Measurements from ENCODE around the gene XCL2. TPM values are rescaled to one million over a fixed set of nuclear protein-coding genes. Genes with fewer than 3 reads are reported as not detected.

Gene XCL2
- total and polyA plus RNA-seq, 2 of the 4 experiments (the other 2 are of a cell fraction), result not detected

GRCh38 chr1:168520832-168521231 is 23.0 kb downstream of the XCL2 start:
- Histone ChIP-seq H3K27ac (ENCODE audit: insufficient read depth, low read length) (no peak overlapping the region), H2BK120ac (ENCODE audit: low read depth, low read length) (no peak overlapping the region), H3K27me3 (ENCODE audit: control insufficient read depth, insufficient read depth, low read length) (no peaks in the 10 kb centered on the region; the same call in 1 of the 2 replicates), H2BK5ac (ENCODE audit: low read depth, low read length, poor library complexity, severe bottlenecking) (no peak overlapping the region), H4K20me1 (ENCODE audit: insufficient read depth, low read length) (no peaks in the 10 kb centered on the region), H3K9me1 (ENCODE audit: insufficient read depth, low read length) (no peaks in the 10 kb centered on the region; the same call in 1 of the 2 replicates), H3K4me1 (ENCODE audit: control insufficient read depth, insufficient read depth, low read length) (no peaks in the 10 kb centered on the region), H3K9ac (ENCODE audit: low read depth, low read length) (no peak overlapping the region), H3K14ac (replicated peaks; ENCODE audit: low read depth, low read length) (no peak overlapping the region), H2AFZ (replicated peaks; ENCODE audit: low read length, poor library complexity) (no peak overlapping the region), H3K56ac (ENCODE audit: extremely low read depth, insufficient read depth, low read length) (no peak overlapping the region), H3K18ac (ENCODE audit: low read depth, low read length) (no peak overlapping the region), H2BK20ac (ENCODE audit: low read depth, low read length) (no peak overlapping the region), H3K9me3 (ENCODE audit: control insufficient read depth, insufficient read depth, low read length) (no peaks in the 10 kb centered on the region), H3K36me3 (ENCODE audit: control insufficient read depth, insufficient read depth, low read length) (no peaks in the 10 kb centered on the region), H3K23ac (ENCODE audit: low read depth, low read length) (no peak overlapping the region), H4K91ac (ENCODE audit: insufficient read depth, low read depth, low read length) (no peak overlapping the region), H2BK15ac (ENCODE audit: low read depth, low read length) (no peak overlapping the region), H3K4ac (ENCODE audit: low read depth, low read length) (no peak overlapping the region), H2AK5ac (ENCODE audit: low read depth, low read length) (no peak overlapping the region), H4K8ac (ENCODE audit: low read depth in 2 of 2, low read length in 2 of 2) (no peak overlapping the region), H3K79me1 (ENCODE audit: low read depth in 1 of 2, low read length in 2 of 2) (no peaks in the 10 kb centered on the region), H4K5ac (ENCODE audit: low read depth, low read length) (no peak overlapping the region), H2AK9ac (replicated peaks; ENCODE audit: low read depth, low read length, poor library complexity) (no peak overlapping the region), H3K4me2 (ENCODE audit: low read depth, low read length) (no peak overlapping the region), H3K4me3 (ENCODE audit: insufficient read depth, low read depth, low read length) (no peak overlapping the region)
- DNase-seq (no peak), ATAC-seq (ENCODE audit: low read depth) (no peak)
- intact Hi-C loops (cut with micrococcal nuclease) (no loop called here), in situ Hi-C loops (cut with MboI; ENCODE audit: low sequenced_read_pairs) (no loop called here), dilution Hi-C loops (cut with HindIII; ENCODE audit: low sequenced_read_pairs, unreplicated experiment) (no loop called here)
- no CpG with 5 or more reads among the region's 4 CpGs for WGBS, 2 experiments (ENCODE audit: extremely low coverage in 2 of 2, insufficient read length in 1 of 2)
- TF ChIP-seq ELK1 (IDR thresholded peaks at IDR 0.05; ENCODE audit: borderline replicate concordance, low read depth, low read length), result no peak
- no peak for TF ChIP-seq RFX5 (IDR thresholded peaks at IDR 0.05; ENCODE audit: low read depth, low read length)
- no peak for TF ChIP-seq POLR2A (IDR thresholded peaks at IDR 0.05; ENCODE audit: low read depth, low read length)
- TF ChIP-seq FOS (IDR thresholded peaks at IDR 0.05; ENCODE audit: low read depth, low read length), result no peak
- no peak for TF ChIP-seq CEBPB (IDR thresholded peaks at IDR 0.05; ENCODE audit: low read depth, low read length)
- TF ChIP-seq RAD21 (IDR thresholded peaks at IDR 0.05; ENCODE audit: low read length), result no peak
- no peak for TF ChIP-seq CHD1 (IDR thresholded peaks at IDR 0.05; ENCODE audit: low read depth, low read length)
- CTCF ChIA-PET, result no interaction called here
- BruUV-seq (replicated peaks), result no TSS peak
- POLR2A ChIA-PET (ENCODE audit: unreplicated experiment), result no interaction called here
